B cell (primary cell): Measurements from ENCODE around the gene ANKRD23. TPM values are rescaled to one million over a fixed set of nuclear protein-coding genes. Genes with fewer than 3 reads are reported as not detected.
A peak's percentile ranks its signal among the peaks of the same experiment; 100 is the strongest.

Experiments used
- ATAC-seq: fragments of 200-7000 bp; cut with Tn5 transposase; one replicate; pipeline ENCODE4 v1.10.0; 2021; ENCODE audit warnings: low read depth, mild to moderate bottlenecking, moderate number of reproducible peaks, moderate library complexity
- CTCF ChIA-PET: fragments of 350-600 bp; sonication (Branson Sonifier 250); formaldehyde crosslinking; loops from one replicate; lab custom pipeline; 2021; ENCODE audit warnings: antibody characterized with exemption, inconsistent platforms; lab: Charles Lee
- POLR2A ChIA-PET: fragments of 350-600 bp; sonication (Branson Sonifier 250); formaldehyde crosslinking; loops from one replicate; lab custom pipeline; 2021; ENCODE audit warnings: antibody characterized with exemption; lab: Charles Lee
- DNase-seq: peaks from one replicate; pipeline ENCODE4 v3.0.0; 2013
- H2AFZ ChIP-seq: 2 replicates; pipeline ENCODE4 v1.6.1; 2012; ENCODE audit warnings: mild to moderate bottlenecking, low read depth, low read length; ENCODE audit not compliant: insufficient read depth, poor library complexity, severe bottlenecking
- H3K27ac ChIP-seq, 2 donors: 1 replicate in 1 of 2; 2 replicates in 1 of 2; pipeline ENCODE4 v1.5.1; 2012 to 2013; ENCODE audit warnings: low read length in 2 of 2, mild to moderate bottlenecking in 2 of 2, moderate library complexity in 1 of 2
- H3K27me3 ChIP-seq, 4 experiments: fragments of 200-600 bp in 1 of 4; sonication (generic) in 1 of 4; replicated peaks in 1 of 4; 1 replicate in 2 of 4; 2 replicates in 2 of 4; pipeline versions ENCODE4 v1.6.1 to v1.7.0; 2013 to 2016; ENCODE audit warnings: low read length in 3 of 4, mild to moderate bottlenecking in 2 of 4, mixed read lengths in 1 of 4, moderate library complexity in 1 of 4; ENCODE audit not compliant: insufficient read depth in 4 of 4, control insufficient read depth in 3 of 4; ENCODE audit errors: control extremely low read depth in 1 of 4
- H3K36me3 ChIP-seq, 2 experiments: replicated peaks in 1 of 2; 1 replicate in 1 of 2; 2 replicates in 1 of 2; pipeline versions ENCODE4 v1.6.1 to v1.7.1; 2013; ENCODE audit warnings: low read length in 1 of 2; ENCODE audit not compliant: insufficient read depth in 2 of 2, control insufficient read depth in 1 of 2; ENCODE audit errors: control extremely low read depth in 1 of 2, extremely low read depth in 1 of 2
- H3K4me1 ChIP-seq, 2 donors: fragments of 200-600 bp in 1 of 2; sonication (generic) in 1 of 2; 1 replicate in 1 of 2; 2 replicates in 1 of 2; pipeline versions ENCODE4 v1.5.1 to v1.6.1; 2013 to 2017; ENCODE audit warnings: low read length in 2 of 2; ENCODE audit not compliant: control insufficient read depth in 2 of 2, insufficient read depth in 2 of 2
- H3K4me2 ChIP-seq: replicated peaks from 2 replicates; pipeline ENCODE3; 2012; ENCODE audit warnings: mild to moderate bottlenecking, low read depth, low read length; ENCODE audit not compliant: poor library complexity, severe bottlenecking
- H3K4me3 ChIP-seq, 5 experiments: fragments of 200-600 bp in 1 of 5; sonication (generic) in 1 of 5; 1 replicate in 3 of 5; 2 replicates in 2 of 5; pipeline versions ENCODE4 v1.5.1 to v1.7.0; 2011 to 2016; ENCODE audit warnings: low read length in 4 of 5, mild to moderate bottlenecking in 4 of 5, low read depth in 2 of 5, control low read depth in 1 of 5, moderate library complexity in 1 of 5; ENCODE audit not compliant: insufficient read depth in 1 of 5; ENCODE audit errors: control extremely low read depth in 1 of 5, extremely low read depth in 1 of 5
- H3K79me2 ChIP-seq: fragments of 200-600 bp; sonication (generic); one replicate; pipeline ENCODE4 v1.6.0; 2016; ENCODE audit warnings: low read length; ENCODE audit not compliant: control insufficient read depth, insufficient read depth
- H3K9ac ChIP-seq: fragments of 200-600 bp; sonication (generic); 2 replicates; pipeline ENCODE4 v1.6.1; 2017; ENCODE audit warnings: mild to moderate bottlenecking, low read length, moderate library complexity
- H3K9me3 ChIP-seq, 3 donors: one replicate each; pipeline versions ENCODE4 v1.6.1 to v1.7.1; 2013; ENCODE audit warnings: low read length in 2 of 3; ENCODE audit not compliant: control insufficient read depth in 2 of 3, insufficient read depth in 1 of 3; ENCODE audit errors: control extremely low read depth in 1 of 3
- H4K20me1 ChIP-seq: 2 replicates; pipeline ENCODE4 v1.6.0; 2012; ENCODE audit warnings: mild to moderate bottlenecking, low read length; ENCODE audit not compliant: insufficient read depth, control insufficient read depth, poor library complexity, severe bottlenecking
- H3K27ac Mint-ChIP-seq: one replicate; pipeline ENCODE4 v1.8.0; 2021; ENCODE audit warnings: mixed read lengths
- H3K27me3 Mint-ChIP-seq: one replicate; pipeline ENCODE4 v1.8.0; 2021; ENCODE audit warnings: mixed read lengths
- H3K4me1 Mint-ChIP-seq: one replicate; pipeline ENCODE4 v1.8.0; 2021; ENCODE audit warnings: mixed read lengths
- H3K4me3 Mint-ChIP-seq: one replicate; pipeline ENCODE4 v1.8.0; 2021; ENCODE audit warnings: mixed read lengths
- H3K9me3 Mint-ChIP-seq: one replicate; pipeline ENCODE4 v1.8.0; 2022; ENCODE audit warnings: mixed read lengths; ENCODE audit not compliant: insufficient read depth
- EZH2 ChIP-seq: IDR thresholded peaks from 2 replicates; pipeline ENCODE4 v1.6.1; 2012; ENCODE audit warnings: borderline replicate concordance, low read depth, mild to moderate bottlenecking, moderate library complexity, low read length; ENCODE audit not compliant: insufficient read depth, poor library complexity, severe bottlenecking
- WGBS: methylation state at CpG from one replicate; pipeline ENCODE4 v1.1.5; 2013; ENCODE audit warnings: missing lambda C conversion rate; ENCODE audit not compliant: insufficient coverage; 5-methylcytosine and 5-hydroxymethylcytosine counted together
- intact Hi-C: fragments of 100-400 bp; cut with micrococcal nuclease; formaldehyde crosslinking; loops from one replicate; pipeline ENCODE4 v1.10.0; 2022
- polyA plus RNA-seq: library from polyadenylated mRNA; depleted of rRNA; stranded (reverse); fragments of >200 nt; gene quantifications from 2 replicates; pipeline ENCODE4 v1.2.3, GENCODE V29; 2012
- total RNA-seq, 2 donors: library from RNA; stranded (reverse); fragments of 120-200 nt in 1 of 2; gene quantifications; 1 replicate in 1 of 2; 2 replicates in 1 of 2; pipeline versions ENCODE4 v1.2.3 to v1.2.4, GENCODE V29; 2013 to 2022
- TF ChIP-seq, protein P1 (sequence below): fragments of 200-600 bp; IDR thresholded peaks from one replicate; pipeline ENCODE4 v1.8.0; 2022; ENCODE audit warnings: antibody characterized with exemption, mild to moderate bottlenecking

Gene ANKRD23
- total and polyA plus RNA-seq, 2 donors (not counting 1 experiment from before 2014, with no cell fraction given): 8.8 to 11.3 TPM

DNA sequence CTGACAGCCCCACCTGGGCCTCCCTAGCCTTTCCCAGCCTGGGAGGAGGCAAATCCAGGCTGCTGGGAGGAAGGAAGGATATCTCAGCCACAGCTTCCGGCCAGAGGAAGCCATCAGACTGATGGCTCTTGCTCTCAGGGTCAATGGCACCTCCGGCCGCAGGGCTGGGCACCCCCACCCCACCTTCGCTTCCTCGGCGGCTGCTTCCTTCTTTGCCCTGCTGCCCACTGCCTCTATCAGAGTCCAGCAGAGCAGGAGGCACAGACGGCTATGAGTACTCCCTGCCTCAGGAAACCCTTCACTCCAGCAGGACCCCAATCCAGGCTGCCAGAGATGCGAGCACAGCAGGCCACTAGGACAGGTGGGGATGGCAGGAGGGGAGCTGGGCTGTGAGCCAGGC lies 22.8 kb upstream of the ANKRD23 start:
- Mint-ChIP-seq H3K9me3 (no peaks in the 10 kb centered on the region), H3K4me1 (peaks cover 25% of the 10 kb centered on the region), H3K27me3 (peaks cover 30% of the 10 kb centered on the region), H3K27ac (no peak overlapping the region), H3K4me3 (peak overlapping the region; percentile 44)
- Histone ChIP-seq H3K9ac (no peak overlapping the region), H3K79me2 (no peaks in the 10 kb centered on the region), H3K27me3 (peaks cover 0 to 41% (median 13%) of the 10 kb centered on the region in 4 experiments), H3K9me3 (peaks cover 0 to 14% (median 0%) of the 10 kb centered on the region in 3 donors), H3K4me3 (no peak overlapping the region), H3K4me1 (peaks cover 27 to 33% of the 10 kb centered on the region in 2 donors), H3K36me3 (no peaks in the 10 kb centered on the region), H2AFZ (no peak overlapping the region), H3K4me2 (no peak overlapping the region), H4K20me1 (no peaks in the 10 kb centered on the region), H3K27ac (no peak overlapping the region)
- no peak for DNase-seq
- ChIA-PET POLR2A (no interaction called here), CTCF (interaction anchor here (0.8 to 3.2 kb wide), 2 partner anchors 9 to 16 kb away, joined by 3 to 19 read pairs; partner anchors contain the start of gene ANKRD39)
- TF ChIP-seq EZH2: no peak
- TF ChIP-seq, protein P1, sequence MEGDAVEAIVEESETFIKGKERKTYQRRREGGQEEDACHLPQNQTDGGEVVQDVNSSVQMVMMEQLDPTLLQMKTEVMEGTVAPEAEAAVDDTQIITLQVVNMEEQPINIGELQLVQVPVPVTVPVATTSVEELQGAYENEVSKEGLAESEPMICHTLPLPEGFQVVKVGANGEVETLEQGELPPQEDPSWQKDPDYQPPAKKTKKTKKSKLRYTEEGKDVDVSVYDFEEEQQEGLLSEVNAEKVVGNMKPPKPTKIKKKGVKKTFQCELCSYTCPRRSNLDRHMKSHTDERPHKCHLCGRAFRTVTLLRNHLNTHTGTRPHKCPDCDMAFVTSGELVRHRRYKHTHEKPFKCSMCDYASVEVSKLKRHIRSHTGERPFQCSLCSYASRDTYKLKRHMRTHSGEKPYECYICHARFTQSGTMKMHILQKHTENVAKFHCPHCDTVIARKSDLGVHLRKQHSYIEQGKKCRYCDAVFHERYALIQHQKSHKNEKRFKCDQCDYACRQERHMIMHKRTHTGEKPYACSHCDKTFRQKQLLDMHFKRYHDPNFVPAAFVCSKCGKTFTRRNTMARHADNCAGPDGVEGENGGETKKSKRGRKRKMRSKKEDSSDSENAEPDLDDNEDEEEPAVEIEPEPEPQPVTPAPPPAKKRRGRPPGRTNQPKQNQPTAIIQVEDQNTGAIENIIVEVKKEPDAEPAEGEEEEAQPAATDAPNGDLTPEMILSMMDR: no peak
- WGBS: 49% methylated on average over 8 of the region's 8 CpGs
- intact Hi-C loops: no loop called here
- no peak for ATAC-seq

DNA sequence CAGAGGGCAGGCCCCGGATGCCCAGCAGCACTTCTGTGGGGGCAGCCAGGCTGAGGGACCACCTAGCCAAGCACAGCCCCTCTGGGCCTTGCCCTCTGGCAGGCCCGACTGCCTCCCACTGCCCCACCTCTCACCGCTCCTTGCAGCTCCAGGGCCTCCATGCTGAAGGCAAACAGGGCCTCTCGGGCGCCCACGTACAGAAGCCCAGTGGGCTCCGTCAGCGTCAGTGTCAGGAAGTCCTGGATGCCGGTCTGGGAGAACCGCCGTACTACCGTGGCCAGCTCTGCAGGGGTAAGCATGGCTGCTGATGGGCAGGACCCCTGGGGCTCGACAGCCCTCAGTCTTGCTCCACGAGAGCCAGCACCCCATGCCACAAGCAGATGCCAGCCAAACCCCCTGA lies 22.3 kb upstream of the ANKRD23 start:
- CTCF ChIA-PET: no interaction called here

More for the DNA sequence above, 22.3 kb upstream of the ANKRD23 start:
- Mint-ChIP-seq H3K27me3 (peaks cover 28% of the 10 kb centered on the region), H3K4me3 (no peak overlapping the region), H3K27ac (no peak overlapping the region), H3K4me1 (peaks cover 25% of the 10 kb centered on the region), H3K9me3 (no peaks in the 10 kb centered on the region)
- peaks cover 27 to 33% of the 10 kb centered on the region in 2 donors for H3K4me1 ChIP-seq
- TF ChIP-seq EZH2: no peak
- TF ChIP-seq, protein P1: no peak
- POLR2A ChIA-PET: no interaction called here
- no peak overlapping the region for H3K27ac ChIP-seq
- H3K9ac ChIP-seq: no peak overlapping the region
- no peaks in the 10 kb centered on the region for H3K79me2 ChIP-seq
- H3K27me3 ChIP-seq: peaks cover 0 to 39% (median 13%) of the 10 kb centered on the region in 4 experiments
- peaks cover 0 to 14% (median 0%) of the 10 kb centered on the region in 3 donors for H3K9me3 ChIP-seq
- no peaks in the 10 kb centered on the region for H4K20me1 ChIP-seq
- ATAC-seq (no peak), DNase-seq (no peak)
- H3K4me3 ChIP-seq: no peak overlapping the region
- no peaks in the 10 kb centered on the region for H3K36me3 ChIP-seq
- no peak overlapping the region for H3K4me2 ChIP-seq
- no peak overlapping the region for H2AFZ ChIP-seq
- WGBS: 93% methylated on average over 12 of the region's 14 CpGs
- intact Hi-C loops: no loop called here
